ENCODE data around the gene MDGA2.
"Not testable (repeated sequence)": the region's sequence is repeated elsewhere in the genome, so short reads cannot be mapped to it uniquely, and the experiment has no call there.

The MDGA2 gene

GRCh38 chr14:47065326-47065725 lies 610.1 kb downstream of the MDGA2 start:
- DNase-seq: no peak

- DNase-seq: no peak
Observed at GRCh38 chr14:47060050-47060449, 615.4 kb downstream of the MDGA2 start.

- DNase-seq: no peak
Observed at GRCh38 chr14:47057364-47057763, 618.0 kb downstream of the MDGA2 start.

GRCh38 chr14:47044841-47045240 lies 630.6 kb downstream of the MDGA2 start:
- DNase-seq: no peak

GRCh38 chr14:47040550-47040949 lies 634.9 kb downstream of the MDGA2 start:
- DNase-seq: no peak

GRCh38 chr14:47039336-47039735 lies 636.1 kb downstream of the MDGA2 start:
- DNase-seq: no peak

- DNase-seq: no peak
Observed at GRCh38 chr14:47022721-47023120, 652.7 kb downstream of the MDGA2 start.

- DNase-seq: no peak
Observed at GRCh38 chr14:47020500-47020899, 654.9 kb downstream of the MDGA2 start.

GRCh38 chr14:47012533-47013280 lies 662.7 kb downstream of the MDGA2 start:
- DNase-seq: no peak

- no peak for DNase-seq
Observed at GRCh38 chr14:47009615-47010014, 665.8 kb downstream of the MDGA2 start.

- no peak for DNase-seq
Observed at GRCh38 chr14:47008732-47009131, 666.7 kb downstream of the MDGA2 start.

GRCh38 chr14:46999661-47000060 lies 675.7 kb downstream of the MDGA2 start:
- DNase-seq: no peak

- DNase-seq: no peak
Observed at GRCh38 chr14:46989566-46989965, 685.8 kb downstream of the MDGA2 start.

GRCh38 chr14:46988312-46988711 lies 687.1 kb downstream of the MDGA2 start:
- no peak for DNase-seq

GRCh38 chr14:46985529-46986380 lies 689.6 kb downstream of the MDGA2 start:
- no peak for DNase-seq

GRCh38 chr14:46973295-46973694 lies 702.1 kb downstream of the MDGA2 start:
- no peak for DNase-seq

- no peak for DNase-seq
Observed at GRCh38 chr14:46964378-46964777, 711.0 kb downstream of the MDGA2 start.

- no peak for DNase-seq
Observed at GRCh38 chr14:46951103-46951502, 724.3 kb downstream of the MDGA2 start.

- DNase-seq: no peak
Observed at GRCh38 chr14:46940611-46941010, 734.8 kb downstream of the MDGA2 start.

- DNase-seq: no peak
Observed at GRCh38 chr14:46920542-46920941, 754.9 kb downstream of the MDGA2 start.

- not testable (repeated sequence) for DNase-seq
Observed at GRCh38 chr14:46915539-46915938, 759.9 kb downstream of the MDGA2 start.

- DNase-seq: no peak
Observed at GRCh38 chr14:46902837-46903236, 772.6 kb downstream of the MDGA2 start.

GRCh38 chr14:46894476-46894875 lies 780.9 kb downstream of the MDGA2 start:
- no peak for DNase-seq

- no peak for DNase-seq
Observed at GRCh38 chr14:46887144-46887543, 788.3 kb downstream of the MDGA2 start.
